Bronchial epithelial cell (primary cell): Measurements from ENCODE around the gene BMI1. TPM values are rescaled to one million over a fixed set of nuclear protein-coding genes. Genes with fewer than 3 reads are reported as not detected.

Experiments
- DNase-seq: peaks from one replicate; pipeline ENCODE4 v3.0.0-alpha.2; 2010; ENCODE audit warnings: low read depth
- FAIRE-seq: peaks from 2 replicates; lab custom pipeline; 2011; peaks lifted over from hg19 to GRCh38; lab: Jason Lieb, UNC
- H3K27me3 ChIP-seq: 2 replicates; pipeline ENCODE4 v1.5.1; 2011; ENCODE audit warnings: low read length; ENCODE audit not compliant: control insufficient read depth, insufficient read depth
- H3K36me3 ChIP-seq: 2 replicates; pipeline ENCODE4 v1.5.1; 2011; ENCODE audit warnings: low read length; ENCODE audit not compliant: control insufficient read depth, insufficient read depth
- H3K4me3 ChIP-seq: 2 replicates; pipeline ENCODE4 v1.5.1; 2011; ENCODE audit warnings: mild to moderate bottlenecking, low read depth, low read length, control low read depth
- CTCF ChIP-seq: IDR thresholded peaks from 2 replicates; pipeline ENCODE4 v1.5.1; 2011; ENCODE audit warnings: mild to moderate bottlenecking, moderate library complexity, low read length, control low read depth, inconsistent platforms; ENCODE audit not compliant: insufficient read depth, severe bottlenecking
- total RNA-seq: library from RNA; depleted of rRNA; stranded (reverse); fragments of >200 nt; gene quantifications from 2 replicates; pipeline ENCODE4 v1.2.1, GENCODE V29; 2014

The BMI1 gene
- total RNA-seq, 1 donor from 2014 or later: 35.5 TPM

GRCh38 chr10:22372917-22373316 is 52.0 kb downstream of the BMI1 start:
- no peak for FAIRE-seq
- TF ChIP-seq CTCF: no peak
- H3K4me3 ChIP-seq: no peak overlapping the region
- DNase-seq: no peak
- no peaks in the 10 kb centered on the region for H3K36me3 ChIP-seq
- no peaks in the 10 kb centered on the region for H3K27me3 ChIP-seq

- H3K27me3 ChIP-seq: no peaks in the 10 kb centered on the region
- DNase-seq (no peak), FAIRE-seq (no peak)
- H3K36me3 ChIP-seq: no peaks in the 10 kb centered on the region
- H3K4me3 ChIP-seq: no peak overlapping the region
- no peak for TF ChIP-seq CTCF
Measured at GRCh38 chr10:22374489-22375126, 53.7 kb downstream of the BMI1 start.

- no peak for TF ChIP-seq CTCF
- H3K27me3 ChIP-seq: no peaks in the 10 kb centered on the region
- no peak overlapping the region for H3K4me3 ChIP-seq
- FAIRE-seq (no peak), DNase-seq (no peak)
- H3K36me3 ChIP-seq: no peaks in the 10 kb centered on the region
Measured at GRCh38 chr10:22379059-22379458, 58.2 kb downstream of the BMI1 start.

Other genes with a start within 250 kb of the BMI1 start
- gene EBLN1, start 103.1 kb upstream of the BMI1 start, total RNA-seq: not detected in 2 replicates
- gene COMMD3, start 4.7 kb upstream of the BMI1 start, total RNA-seq: 32.9 and 37.3 TPM in 2 replicates
- gene SPAG6, start 24.4 kb downstream of the BMI1 start, total RNA-seq: not detected in 2 replicates